LNCAP (cell line): ENCODE measurements around the gene ATP10D.

Experiments
- CTCF ChIP-seq: fragments of 450-650 bp; IDR thresholded peaks from 2 replicates; pipeline ENCODE4 v1.5.1; 2017; ENCODE audit warnings: mild to moderate bottlenecking

Gene ATP10D

GRCh38 chr4:47615385-47615784 is 130.3 kb downstream of the ATP10D start:
- TF ChIP-seq CTCF, result no peak

GRCh38 chr4:47617607-47618006 is 132.5 kb downstream of the ATP10D start:
- TF ChIP-seq CTCF, result no peak

- TF ChIP-seq CTCF, result no peak
These were observed 134.6 kb downstream of the ATP10D start for GRCh38 chr4:47619691-47620090.

GRCh38 chr4:47621181-47621580 is 136.1 kb downstream of the ATP10D start:
- no peak for TF ChIP-seq CTCF

GRCh38 chr4:47624031-47624441 is 139.0 kb downstream of the ATP10D start:
- TF ChIP-seq CTCF, result no peak

- no peak for TF ChIP-seq CTCF
These were observed 146.1 kb downstream of the ATP10D start for GRCh38 chr4:47631161-47631560.

GRCh38 chr4:47639531-47639930 is 154.5 kb downstream of the ATP10D start:
- TF ChIP-seq CTCF, result no peak

- TF ChIP-seq CTCF, result no peak
These were observed 155.8 kb downstream of the ATP10D start for GRCh38 chr4:47640911-47641310.
